NB4 (cell line): ENCODE results near the gene PLIN3.
"Not testable (repeated sequence)": the region's sequence is repeated elsewhere in the genome, so short reads cannot be mapped to it uniquely, and the experiment has no call there.

ENCODE experiments used
- DNase-seq: peaks from one replicate; pipeline ENCODE4 v3.0.0; 2010; ENCODE audit warnings: low read depth
- H3K4me3 ChIP-seq: one replicate; pipeline ENCODE4 v1.5.1; 2011; ENCODE audit warnings: mild to moderate bottlenecking, low read depth, low read length, moderate library complexity
- MYC ChIP-seq: IDR thresholded peaks from 2 replicates; pipeline ENCODE4 v1.6.1; 2011; ENCODE audit warnings: low read depth, low read length
- POLR2A ChIP-seq: IDR thresholded peaks from 2 replicates; pipeline ENCODE4 v1.6.1; 2011; ENCODE audit warnings: mild to moderate bottlenecking; ENCODE audit not compliant: insufficient read length; ENCODE audit errors: extremely low read depth
- TF ChIP-seq, protein P1 (sequence below): IDR thresholded peaks from one replicate; pipeline ENCODE4 v1.5.1; 2012; ENCODE audit warnings: low read depth, low read length
- TF ChIP-seq, protein P2 (sequence below): IDR thresholded peaks from 2 replicates; pipeline ENCODE4 v1.6.1; 2011; ENCODE audit warnings: low read depth, low read length

PLIN3 gene

DNA sequence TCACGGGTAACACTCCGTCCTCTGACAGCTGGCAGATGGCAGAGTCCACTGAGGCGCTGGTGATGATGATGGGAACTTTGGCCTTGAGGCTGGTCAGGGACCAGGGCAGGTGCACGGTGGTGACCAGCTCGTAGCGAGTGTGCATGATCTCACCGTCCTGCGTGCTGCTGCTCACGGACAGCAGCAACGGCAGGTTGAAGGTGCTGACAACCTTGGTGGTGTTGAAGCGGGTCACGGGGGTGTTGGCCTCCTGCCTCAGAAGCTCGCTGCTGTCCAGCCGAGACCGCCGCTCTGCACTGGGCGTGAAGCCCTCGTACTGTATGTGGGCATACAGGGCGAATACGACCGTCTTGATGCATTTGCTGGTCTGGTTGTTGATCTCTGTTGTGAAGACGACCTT is 23.6 kb upstream of the PLIN3 start:
- H3K4me3 ChIP-seq, result no peak overlapping the region
- DNase-seq, result no peak
- TF ChIP-seq, protein P1, sequence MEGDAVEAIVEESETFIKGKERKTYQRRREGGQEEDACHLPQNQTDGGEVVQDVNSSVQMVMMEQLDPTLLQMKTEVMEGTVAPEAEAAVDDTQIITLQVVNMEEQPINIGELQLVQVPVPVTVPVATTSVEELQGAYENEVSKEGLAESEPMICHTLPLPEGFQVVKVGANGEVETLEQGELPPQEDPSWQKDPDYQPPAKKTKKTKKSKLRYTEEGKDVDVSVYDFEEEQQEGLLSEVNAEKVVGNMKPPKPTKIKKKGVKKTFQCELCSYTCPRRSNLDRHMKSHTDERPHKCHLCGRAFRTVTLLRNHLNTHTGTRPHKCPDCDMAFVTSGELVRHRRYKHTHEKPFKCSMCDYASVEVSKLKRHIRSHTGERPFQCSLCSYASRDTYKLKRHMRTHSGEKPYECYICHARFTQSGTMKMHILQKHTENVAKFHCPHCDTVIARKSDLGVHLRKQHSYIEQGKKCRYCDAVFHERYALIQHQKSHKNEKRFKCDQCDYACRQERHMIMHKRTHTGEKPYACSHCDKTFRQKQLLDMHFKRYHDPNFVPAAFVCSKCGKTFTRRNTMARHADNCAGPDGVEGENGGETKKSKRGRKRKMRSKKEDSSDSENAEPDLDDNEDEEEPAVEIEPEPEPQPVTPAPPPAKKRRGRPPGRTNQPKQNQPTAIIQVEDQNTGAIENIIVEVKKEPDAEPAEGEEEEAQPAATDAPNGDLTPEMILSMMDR, result no peak
- TF ChIP-seq, protein P2, sequence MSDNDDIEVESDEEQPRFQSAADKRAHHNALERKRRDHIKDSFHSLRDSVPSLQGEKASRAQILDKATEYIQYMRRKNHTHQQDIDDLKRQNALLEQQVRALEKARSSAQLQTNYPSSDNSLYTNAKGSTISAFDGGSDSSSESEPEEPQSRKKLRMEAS, result no peak
- TF ChIP-seq MYC (no peak), POLR2A (no peak)

DNA sequence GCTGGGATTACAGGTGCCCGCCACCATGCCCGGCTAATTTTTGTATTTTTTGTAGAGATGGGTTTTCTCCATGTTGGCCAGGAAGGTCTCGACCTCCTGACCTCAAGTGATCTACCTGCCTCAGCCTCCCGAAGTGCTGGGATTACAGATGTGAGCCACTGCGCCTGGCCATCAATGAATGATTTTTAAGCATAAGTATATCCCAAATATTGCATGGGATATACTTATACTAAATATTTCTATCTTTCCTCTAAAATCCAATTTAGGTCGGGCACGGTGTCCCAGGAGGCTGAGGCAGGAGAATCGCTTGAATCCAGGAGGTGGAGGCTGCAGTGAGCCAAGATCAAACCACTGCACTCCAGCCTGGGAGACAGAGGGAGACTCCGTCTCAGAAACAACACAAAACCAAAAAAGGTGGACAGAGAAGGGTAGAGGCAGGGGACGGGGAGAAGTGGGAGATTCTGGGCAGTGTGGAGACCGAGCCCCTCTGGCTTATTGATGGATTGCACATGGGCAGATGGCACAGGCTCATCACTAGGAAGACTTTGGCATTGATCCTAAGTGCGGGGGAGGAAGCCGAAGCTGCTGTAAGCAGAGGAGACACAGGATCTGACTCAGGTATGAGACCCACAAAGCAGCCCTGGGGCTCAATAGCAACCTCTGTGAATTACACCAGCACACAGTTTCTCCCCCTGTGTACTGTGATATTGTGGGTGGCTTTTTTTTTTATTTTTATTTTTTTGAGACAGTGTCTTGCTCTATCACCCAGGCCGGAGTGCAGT is 21.8 kb upstream of the PLIN3 start:
- TF ChIP-seq MYC (no peak), POLR2A (no peak)
- TF ChIP-seq, protein P1, result no peak
- TF ChIP-seq, protein P2, result no peak
- no peak overlapping the region for H3K4me3 ChIP-seq
- DNase-seq, result no peak

DNA sequence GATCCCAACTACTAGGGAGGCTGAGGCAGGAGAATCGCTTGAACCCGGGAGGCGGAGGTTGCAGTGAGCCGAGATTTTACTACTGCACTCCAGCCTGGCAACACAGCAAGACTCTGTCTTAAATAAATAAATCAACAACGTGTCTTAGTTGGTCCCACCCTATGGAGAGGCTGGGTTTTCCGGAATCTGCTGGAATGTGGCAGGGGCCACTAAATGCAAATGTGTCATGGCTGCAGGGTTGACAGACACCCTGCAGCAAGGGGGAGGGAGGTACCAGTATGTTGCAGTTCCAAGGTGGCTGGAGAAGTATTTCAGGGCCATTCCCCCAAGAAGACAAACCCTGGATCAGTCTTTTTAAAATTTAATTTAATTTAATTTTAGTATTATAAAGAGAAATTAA is 20.3 kb upstream of the PLIN3 start:
- DNase-seq, H3K4me3 ChIP-seq: not testable (repeated sequence)

DNA sequence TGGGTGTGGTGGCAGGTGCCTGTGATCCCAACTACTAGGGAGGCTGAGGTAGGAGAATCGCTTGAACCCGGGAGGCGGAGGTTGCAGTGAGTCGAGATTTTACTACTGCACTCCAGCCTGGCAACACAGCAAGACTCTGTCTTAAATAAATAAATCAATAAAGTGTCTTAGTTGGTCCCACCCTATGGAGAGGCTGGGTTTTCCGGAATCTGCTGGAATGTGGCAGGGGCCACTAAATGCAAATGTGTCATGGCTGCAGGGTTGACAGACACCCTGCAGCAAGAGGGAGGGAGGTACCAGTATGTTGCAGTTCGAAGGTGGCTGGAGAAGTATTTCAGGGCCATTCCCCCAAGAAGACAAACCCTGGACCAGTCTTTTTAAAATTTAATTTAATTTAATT is 17.5 kb upstream of the PLIN3 start:
- not testable (repeated sequence) for DNase-seq, H3K4me3 ChIP-seq

DNA sequence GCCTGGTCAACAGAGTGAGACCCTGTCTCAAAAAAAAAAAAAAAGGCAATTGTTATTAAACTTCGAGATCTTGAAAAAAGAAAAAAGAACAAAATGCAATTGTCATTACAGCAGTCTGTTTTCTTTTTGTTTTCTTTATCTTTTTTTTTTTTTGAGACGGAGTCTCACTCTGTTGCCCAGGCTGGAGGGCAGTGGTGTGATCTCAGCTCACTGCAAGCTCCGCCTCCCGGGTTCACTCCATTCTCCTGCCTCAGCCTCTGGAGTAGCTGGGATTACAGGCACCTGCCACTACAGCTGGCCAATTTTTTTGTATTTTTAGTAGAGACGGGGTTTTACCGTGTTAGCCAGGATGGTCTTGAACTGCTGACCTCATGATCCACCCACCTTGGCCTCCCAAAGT is 15.4 kb upstream of the PLIN3 start:
- DNase-seq, H3K4me3 ChIP-seq: not testable (repeated sequence)

DNA sequence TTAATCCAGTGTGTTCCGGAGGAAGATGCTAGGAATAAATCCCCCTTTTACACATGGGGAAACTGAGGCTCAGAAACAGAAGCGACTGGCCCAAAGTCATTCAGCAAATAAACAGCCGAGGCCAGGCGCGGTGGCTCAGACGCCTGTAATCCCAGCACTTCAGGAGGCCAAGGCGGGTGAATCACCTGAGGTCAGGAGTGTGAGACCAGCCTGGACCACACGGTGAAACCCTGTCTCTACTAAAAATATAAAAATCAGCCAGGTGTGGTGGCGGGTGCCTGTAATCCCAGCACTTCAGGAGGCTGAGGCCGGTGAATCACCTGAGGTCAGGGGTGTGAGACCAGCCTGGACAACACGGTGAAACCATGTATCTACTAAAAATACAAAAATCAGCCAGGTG is 11.6 kb upstream of the PLIN3 start:
- H3K4me3 ChIP-seq, result no peak overlapping the region
- no peak for DNase-seq
- no peak for TF ChIP-seq MYC
- no peak for TF ChIP-seq POLR2A
- TF ChIP-seq, protein P1, result no peak
- TF ChIP-seq, protein P2, result no peak

DNA sequence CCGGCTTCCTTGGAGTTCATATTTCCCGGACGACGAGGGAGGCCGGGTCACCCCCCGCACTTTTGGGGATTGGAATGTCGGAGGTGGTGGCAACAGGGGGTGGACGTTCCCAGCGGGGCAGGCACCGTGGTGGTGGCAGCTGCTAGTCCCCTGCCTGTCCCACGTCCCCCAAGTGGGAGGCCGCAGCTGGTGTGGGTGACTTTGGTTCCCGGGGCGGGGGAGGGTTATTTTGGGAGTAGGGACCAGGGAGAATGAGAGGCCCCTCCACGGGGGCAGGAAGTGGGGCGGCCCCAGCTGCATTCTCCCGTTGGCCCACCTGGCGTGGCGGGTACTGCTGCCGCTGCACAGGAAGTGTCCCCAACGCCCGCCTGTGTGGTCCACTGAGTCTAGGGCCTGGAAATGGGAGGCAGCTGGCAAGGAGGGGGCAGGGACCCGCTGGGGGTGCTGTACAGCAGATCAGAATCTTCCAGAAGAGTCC is 11.1 kb upstream of the PLIN3 start:
- H3K4me3 ChIP-seq, result no peak overlapping the region
- no peak for DNase-seq
- no peak for TF ChIP-seq MYC
- no peak for TF ChIP-seq POLR2A
- TF ChIP-seq, protein P2, result no peak
- TF ChIP-seq, protein P1, result no peak
